SK-N-SH (cell line): Measurements from ENCODE around the gene UBAP1L. TPM values are rescaled to one million over a fixed set of nuclear protein-coding genes. Genes with fewer than 3 reads are reported as not detected.

ENCODE experiments used
- CTCF ChIA-PET: fragments of 300-600, 350-600 bp; formaldehyde crosslinking; extraction: SDS; loops from one replicate; lab custom pipeline; 2021; lab: Yijun Ruan, JAX
- POLR2A ChIA-PET: fragments of 350-600 bp; sonication (Branson Sonifier 250); formaldehyde crosslinking; extraction: SDS; loops from one replicate; lab custom pipeline; 2020; ENCODE audit warnings: antibody characterized with exemption, inconsistent platforms; lab: Yijun Ruan, JAX
- DNase-seq: peaks from one replicate; pipeline ENCODE4 v3.0.0; 2012
- H2AFZ ChIP-seq: fragments of 200-600 bp; sonication (generic); 2 replicates; pipeline ENCODE4 v1.8.1; 2016; ENCODE audit warnings: antibody characterized with exemption, mild to moderate bottlenecking, low read depth
- H3F3A ChIP-seq: fragments of 200-600 bp; sonication (generic); replicated peaks from 2 replicates; pipeline ENCODE3; 2016; ENCODE audit warnings: antibody characterized with exemption, mild to moderate bottlenecking; ENCODE audit not compliant: insufficient read depth
- H3K27ac ChIP-seq, 2 experiments: fragments of 200-500 bp in 1 of 2; fragments of 200-600 bp in 1 of 2; sonication (Bioruptor generic) in 1 of 2; sonication (generic), shearing (Covaris generic) in 1 of 2; 2 replicates each; pipeline versions ENCODE4 v1.5.1 to v1.6.1; 2014 to 2016; ENCODE audit warnings: low read depth in 2 of 2, inconsistent platforms in 1 of 2, low read length in 1 of 2, mild to moderate bottlenecking in 1 of 2, mixed read lengths in 1 of 2
- H3K27me3 ChIP-seq: fragments of 200-600 bp; sonication (generic), shearing (Covaris generic); 2 replicates; pipeline ENCODE4 v1.6.1; 2016; ENCODE audit warnings: mixed run types; ENCODE audit not compliant: insufficient read depth
- H3K36me3 ChIP-seq, 2 experiments: fragments of 200-500 bp in 1 of 2; fragments of 200-600 bp in 1 of 2; sonication (Bioruptor generic) in 1 of 2; sonication (generic) in 1 of 2; replicated peaks in 1 of 2; 2 replicates each; pipeline versions ENCODE3 to v1.5.1; 2014 to 2016; ENCODE audit warnings: low read length in 1 of 2, mild to moderate bottlenecking in 1 of 2; ENCODE audit not compliant: insufficient read depth in 2 of 2, control insufficient read depth in 1 of 2
- H3K4me1 ChIP-seq, 2 experiments: fragments of 200-500 bp in 1 of 2; fragments of 200-600 bp in 1 of 2; sonication (Bioruptor generic) in 1 of 2; sonication (generic), shearing (Covaris generic) in 1 of 2; 2 replicates each; pipeline versions ENCODE4 v1.5.1 to v1.6.1; 2014 to 2016; ENCODE audit warnings: low read depth in 1 of 2, low read length in 1 of 2, mixed run types in 1 of 2; ENCODE audit not compliant: insufficient read depth in 2 of 2, control insufficient read depth in 1 of 2
- H3K4me2 ChIP-seq: fragments of 200-600 bp; sonication (generic), shearing (Covaris generic); 2 replicates; pipeline ENCODE4 v1.6.1; 2017; ENCODE audit warnings: mixed run types
- H3K4me3 ChIP-seq, 2 experiments: fragments of 200-500 bp in 1 of 2; fragments of 200-600 bp in 1 of 2; sonication (Bioruptor generic) in 1 of 2; sonication (generic), shearing (Covaris generic) in 1 of 2; 2 replicates each; pipeline versions ENCODE4 v1.5.1 to v1.8.1; 2014 to 2016; ENCODE audit warnings: low read depth in 2 of 2, inconsistent platforms in 1 of 2, low read length in 1 of 2, mild to moderate bottlenecking in 1 of 2, mixed read lengths in 1 of 2, moderate library complexity in 1 of 2
- H3K79me2 ChIP-seq: fragments of 200-600 bp; sonication (generic); 2 replicates; pipeline ENCODE4 v1.8.1; 2017; ENCODE audit warnings: mild to moderate bottlenecking; ENCODE audit not compliant: insufficient read depth
- H3K9ac ChIP-seq: fragments of 200-600 bp; sonication (generic); 2 replicates; pipeline ENCODE4 v1.6.1; 2017; ENCODE audit warnings: mixed run types
- H3K9me2 ChIP-seq: fragments of 200-600 bp; sonication (generic); 2 replicates; pipeline ENCODE4 v1.6.1; 2017; ENCODE audit warnings: mixed run types
- H3K9me3 ChIP-seq: fragments of 200-600 bp; sonication (generic); 2 replicates; pipeline ENCODE4 v1.6.1; 2017; ENCODE audit warnings: mixed run types, mild to moderate bottlenecking, moderate library complexity
- H4K20me1 ChIP-seq: fragments of 200-600 bp; sonication (generic); 2 replicates; pipeline ENCODE4 v1.6.1; 2017; ENCODE audit warnings: mild to moderate bottlenecking, mixed run types; ENCODE audit not compliant: insufficient read depth
- CHD2 ChIP-seq: fragments of 150-350 bp; IDR thresholded peaks from 2 replicates; pipeline ENCODE4 v1.6.1; 2018; ENCODE audit warnings: low read length; ENCODE audit not compliant: partially characterized antibody
- EP300 ChIP-seq, 2 experiments: IDR thresholded peaks; 2 replicates each; pipeline versions ENCODE4 v1.4.0 to v1.6.1; 2012; ENCODE audit warnings: borderline replicate concordance in 1 of 2, low read depth in 1 of 2, low read length in 1 of 2
- FOXM1 ChIP-seq: IDR thresholded peaks from 2 replicates; pipeline ENCODE4 v1.4.0; 2012; ENCODE audit warnings: low read depth, mild to moderate bottlenecking
- GATA2 ChIP-seq: sonication (generic); formaldehyde crosslinking; IDR thresholded peaks from 2 replicates; pipeline ENCODE4 v1.5.0; 2020; ENCODE audit warnings: mild to moderate bottlenecking, missing genetic modification reagents
- MAX ChIP-seq: IDR thresholded peaks from 2 replicates; pipeline ENCODE4 v1.4.0; 2012; ENCODE audit warnings: low read depth
- MXI1 ChIP-seq: IDR thresholded peaks from 2 replicates; pipeline ENCODE4 v1.6.1; 2012; ENCODE audit warnings: mild to moderate bottlenecking, low read depth, low read length, improper control_type of control experiment
- NFIC ChIP-seq: IDR thresholded peaks from 2 replicates; pipeline ENCODE4 v1.4.0; 2012; ENCODE audit warnings: borderline replicate concordance
- POLR2AphosphoS5 ChIP-seq: IDR thresholded peaks from 2 replicates; pipeline ENCODE4 v1.6.1; 2012; ENCODE audit warnings: low read depth, low read length
- RFX5 ChIP-seq: IDR thresholded peaks from 2 replicates; pipeline ENCODE4 v1.6.1; 2012; ENCODE audit warnings: mild to moderate bottlenecking, improper control_type of control experiment, low read length
- RXRA ChIP-seq: IDR thresholded peaks from 2 replicates; pipeline ENCODE4 v1.4.0; 2012; ENCODE audit warnings: low read depth, mild to moderate bottlenecking, borderline replicate concordance
- SIN3A ChIP-seq: IDR thresholded peaks from 2 replicates; pipeline ENCODE4 v1.6.1; 2012; ENCODE audit warnings: low read depth, mild to moderate bottlenecking, low read length, moderate library complexity, borderline replicate concordance
- USF2 ChIP-seq: fragments of 150-350 bp; IDR thresholded peaks from 2 replicates; pipeline ENCODE4 v1.6.1; 2017; ENCODE audit warnings: antibody characterized with exemption, low read length, low read depth, borderline replicate concordance
- YY1 ChIP-seq: IDR thresholded peaks from 2 replicates; pipeline ENCODE4 v1.4.0; 2012; ENCODE audit warnings: low read depth, mild to moderate bottlenecking
- WGBS: methylation state at CpG from one replicate; pipeline ENCODE4 v1.1.6; 2017; ENCODE audit warnings: low lambda C conversion rate; 5-methylcytosine and 5-hydroxymethylcytosine counted together
- polyA plus RNA-seq, 3 experiments: library from polyadenylated mRNA; depleted of rRNA; stranded (reverse); fragments of >200 nt; gene quantifications; 2 replicates each; pipeline ENCODE4 v1.2.3, GENCODE V29; 2012
- TF ChIP-seq, protein P1 (sequence below): IDR thresholded peaks from 2 replicates; pipeline ENCODE4 v1.6.1; 2012; ENCODE audit warnings: mild to moderate bottlenecking, low read depth, low read length, moderate library complexity
- TF ChIP-seq, protein P2 (sequence below): IDR thresholded peaks from 2 replicates; pipeline ENCODE4; 2012

UBAP1L gene
- polyA plus RNA-seq, 1 of the 3 experiments (the other 2 are of a cell fraction): 1.8 TPM

DNA sequence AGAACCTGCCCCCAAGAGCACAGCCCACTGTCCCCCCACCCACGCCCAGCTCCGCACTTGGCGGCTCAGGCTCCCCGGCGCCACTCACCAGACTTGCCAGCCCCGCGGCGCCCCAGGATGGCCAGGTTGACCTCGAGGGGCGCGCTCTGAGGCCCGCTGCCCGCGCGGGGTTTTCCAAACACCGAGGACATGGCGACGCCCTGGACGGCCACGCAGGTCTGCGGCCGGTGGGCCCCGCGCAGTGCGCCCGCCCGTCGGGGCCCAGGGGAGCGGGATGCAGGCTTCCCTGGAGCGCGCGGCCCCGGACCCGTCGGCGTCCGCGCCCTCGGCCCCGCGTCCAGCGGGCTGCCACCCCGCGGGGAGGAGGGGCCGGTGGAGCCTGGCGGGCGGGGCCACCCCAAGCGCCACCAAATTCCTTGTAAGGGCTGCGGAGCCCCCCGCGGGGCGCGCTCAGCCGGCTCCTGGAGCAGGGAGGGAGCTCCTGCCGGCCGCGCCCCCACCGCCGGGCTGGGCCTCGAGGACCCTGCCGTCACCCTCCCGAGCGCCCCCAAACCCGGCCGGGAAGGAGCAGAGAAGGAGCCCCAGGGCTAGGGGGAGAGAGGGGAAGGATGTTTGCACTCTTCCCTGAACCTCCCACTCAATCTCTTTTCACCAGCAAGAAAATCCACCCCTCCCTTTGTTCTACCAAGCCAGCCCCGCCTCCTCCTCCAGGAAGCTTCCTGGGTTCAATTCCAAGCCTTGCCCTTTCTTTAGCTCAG lies 47.2 kb downstream of the UBAP1L start, which contains the start of gene RASL12:
Gene RASL12, minus strand, starts transcription at position 347 of the 758 bp plus-strand sequence. Its CDS starts 156 bp downstream, at position 191.
- H3K9ac ChIP-seq: no peak within 1 kb of the TSS
- H4K20me1 ChIP-seq: no peaks in the 10 kb centered on the region
- H3F3A ChIP-seq: peaks cover 4% of the 10 kb centered on the region
- peaks cover 9% of the 10 kb centered on the region; the same call in 1 of the 2 replicates for H3K27me3 ChIP-seq
- no peaks in the 10 kb centered on the region for H3K36me3 ChIP-seq
- DNase-seq: peak; percentile 81
- ChIA-PET POLR2A (no interaction called here), CTCF (interaction anchor here (1.0 to 9.5 kb wide), 7 partner anchors 9 to 49 kb away, joined by 3 to 88 read pairs (median 4); partner anchors contain the start of gene KBTBD13)
- H3K4me1 ChIP-seq: peaks cover 0 to 12% of the 10 kb centered on the region in 2 experiments; a peak in 1 of 4 replicates
- no peaks in the 10 kb centered on the region for H3K79me2 ChIP-seq
- WGBS: 27% methylated on average over 17 of the region's 66 CpGs
- peak within 1 kb of the TSS in 1 of 2 experiments; percentile 24; a peak in 2 of 4 replicates for H3K4me3 ChIP-seq
- H3K9me2 ChIP-seq: no peaks in the 10 kb centered on the region
- H3K27ac ChIP-seq: no peak within 1 kb of the TSS
- no peaks in the 10 kb centered on the region for H3K9me3 ChIP-seq
- no peak within 1 kb of the TSS for H2AFZ ChIP-seq
- no peak within 1 kb of the TSS for H3K4me2 ChIP-seq
- TF ChIP-seq FOXM1 (no peak), SIN3A (no peak), GATA2 (CRISPR knock-in tag) (no peak), RFX5 (no peak), EP300 (IDR thresholded peaks at IDR 0.05; ENCODE audit: borderline replicate concordance in 1 of 2, low read depth in 1 of 2, low read length in 1 of 2) (no peak), RXRA (no peak)
- TF ChIP-seq, protein P1, sequence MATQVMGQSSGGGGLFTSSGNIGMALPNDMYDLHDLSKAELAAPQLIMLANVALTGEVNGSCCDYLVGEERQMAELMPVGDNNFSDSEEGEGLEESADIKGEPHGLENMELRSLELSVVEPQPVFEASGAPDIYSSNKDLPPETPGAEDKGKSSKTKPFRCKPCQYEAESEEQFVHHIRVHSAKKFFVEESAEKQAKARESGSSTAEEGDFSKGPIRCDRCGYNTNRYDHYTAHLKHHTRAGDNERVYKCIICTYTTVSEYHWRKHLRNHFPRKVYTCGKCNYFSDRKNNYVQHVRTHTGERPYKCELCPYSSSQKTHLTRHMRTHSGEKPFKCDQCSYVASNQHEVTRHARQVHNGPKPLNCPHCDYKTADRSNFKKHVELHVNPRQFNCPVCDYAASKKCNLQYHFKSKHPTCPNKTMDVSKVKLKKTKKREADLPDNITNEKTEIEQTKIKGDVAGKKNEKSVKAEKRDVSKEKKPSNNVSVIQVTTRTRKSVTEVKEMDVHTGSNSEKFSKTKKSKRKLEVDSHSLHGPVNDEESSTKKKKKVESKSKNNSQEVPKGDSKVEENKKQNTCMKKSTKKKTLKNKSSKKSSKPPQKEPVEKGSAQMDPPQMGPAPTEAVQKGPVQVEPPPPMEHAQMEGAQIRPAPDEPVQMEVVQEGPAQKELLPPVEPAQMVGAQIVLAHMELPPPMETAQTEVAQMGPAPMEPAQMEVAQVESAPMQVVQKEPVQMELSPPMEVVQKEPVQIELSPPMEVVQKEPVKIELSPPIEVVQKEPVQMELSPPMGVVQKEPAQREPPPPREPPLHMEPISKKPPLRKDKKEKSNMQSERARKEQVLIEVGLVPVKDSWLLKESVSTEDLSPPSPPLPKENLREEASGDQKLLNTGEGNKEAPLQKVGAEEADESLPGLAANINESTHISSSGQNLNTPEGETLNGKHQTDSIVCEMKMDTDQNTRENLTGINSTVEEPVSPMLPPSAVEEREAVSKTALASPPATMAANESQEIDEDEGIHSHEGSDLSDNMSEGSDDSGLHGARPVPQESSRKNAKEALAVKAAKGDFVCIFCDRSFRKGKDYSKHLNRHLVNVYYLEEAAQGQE: no peak

- Histone ChIP-seq H2AFZ (no peak overlapping the region), H3K27ac (no peak overlapping the region), H3K9ac (no peak overlapping the region), H3K9me3 (no peaks in the 10 kb centered on the region), H3K4me2 (no peak overlapping the region), H3K36me3 (no peaks in the 10 kb centered on the region), H3K9me2 (no peaks in the 10 kb centered on the region), H3K27me3 (peaks cover 9% of the 10 kb centered on the region; the same call in 1 of the 2 replicates), H3K4me3 (no peak overlapping the region; a peak in 1 of 4 replicates), H3F3A (peaks cover 4% of the 10 kb centered on the region), H3K4me1 (peaks cover 0 to 12% of the 10 kb centered on the region in 2 experiments; a peak in 1 of 4 replicates), H4K20me1 (no peaks in the 10 kb centered on the region), H3K79me2 (no peaks in the 10 kb centered on the region)
- ChIA-PET POLR2A (no interaction called here), CTCF (interaction anchor here (1.1 to 9.5 kb wide), 6 partner anchors 12 to 49 kb away, joined by 3 to 88 read pairs (median 4); no protein-coding TSS in a partner anchor)
- DNase-seq: no peak
- WGBS: 55% methylated on average over 8 of the region's 8 CpGs
- no peak for TF ChIP-seq CHD2
- no peak for TF ChIP-seq MAX
- no peak for TF ChIP-seq MXI1
- TF ChIP-seq USF2: no peak
- TF ChIP-seq FOXM1: no peak
- no peak for TF ChIP-seq POLR2AphosphoS5
- no peak for TF ChIP-seq NFIC
- TF ChIP-seq, protein P2, sequence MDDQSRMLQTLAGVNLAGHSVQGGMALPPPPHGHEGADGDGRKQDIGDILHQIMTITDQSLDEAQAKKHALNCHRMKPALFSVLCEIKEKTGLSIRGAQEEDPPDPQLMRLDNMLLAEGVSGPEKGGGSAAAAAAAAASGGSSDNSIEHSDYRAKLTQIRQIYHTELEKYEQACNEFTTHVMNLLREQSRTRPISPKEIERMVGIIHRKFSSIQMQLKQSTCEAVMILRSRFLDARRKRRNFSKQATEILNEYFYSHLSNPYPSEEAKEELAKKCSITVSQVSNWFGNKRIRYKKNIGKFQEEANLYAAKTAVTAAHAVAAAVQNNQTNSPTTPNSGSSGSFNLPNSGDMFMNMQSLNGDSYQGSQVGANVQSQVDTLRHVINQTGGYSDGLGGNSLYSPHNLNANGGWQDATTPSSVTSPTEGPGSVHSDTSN: no peak
- TF ChIP-seq, protein P1: no peak
- no peak for TF ChIP-seq YY1
Measured at GRCh38 chr15:65067317-65067644, 47.7 kb downstream of the UBAP1L start.
